Body of pancreas (tissue), 4 donors: ENCODE results near the gene HOXB13.

Experiments used
- POLR2A ChIP-seq, 3 donors: fragments of 450-650 bp; IDR thresholded peaks; one replicate each; pipeline ENCODE4 v1.6.1; 2016; ENCODE audit warnings: antibody characterized with exemption in 3 of 3, mild to moderate bottlenecking in 2 of 3
- TF ChIP-seq, protein P1 (sequence below), 7 experiments: fragments of 450-650 bp in 4 of 7; fragments of 200-600 bp in 3 of 7; sonication (generic) in 3 of 7; IDR thresholded peaks; one replicate each; pipeline ENCODE4 v1.5.1; 2016 to 2019; ENCODE audit warnings: antibody characterized with exemption in 7 of 7

DNA sequence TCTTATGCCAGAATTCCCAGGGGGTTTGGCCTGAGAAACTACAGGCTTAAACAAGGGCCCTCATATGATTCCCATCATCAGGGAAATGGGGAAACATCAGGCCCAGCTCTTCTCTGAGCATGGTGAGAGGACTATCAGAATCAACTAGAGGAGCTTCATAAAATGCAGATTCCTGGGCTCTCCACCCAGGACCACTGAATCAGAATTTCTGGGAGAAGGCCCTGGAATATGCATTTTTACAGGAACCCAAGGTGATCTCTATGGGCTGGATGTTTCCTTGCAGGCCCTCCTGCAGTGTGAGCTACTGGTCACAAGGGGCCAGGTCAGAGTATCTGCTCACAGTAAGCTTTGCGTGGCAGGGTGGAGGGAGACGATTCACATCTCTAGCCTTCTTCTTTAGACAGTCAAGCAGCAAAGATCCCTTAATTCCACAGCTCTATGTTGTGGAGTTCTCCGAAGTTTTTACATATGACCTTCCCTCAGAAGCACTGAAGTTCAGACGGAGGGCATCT, 38.8 kb upstream of the HOXB13 start:
- TF ChIP-seq, protein P1, sequence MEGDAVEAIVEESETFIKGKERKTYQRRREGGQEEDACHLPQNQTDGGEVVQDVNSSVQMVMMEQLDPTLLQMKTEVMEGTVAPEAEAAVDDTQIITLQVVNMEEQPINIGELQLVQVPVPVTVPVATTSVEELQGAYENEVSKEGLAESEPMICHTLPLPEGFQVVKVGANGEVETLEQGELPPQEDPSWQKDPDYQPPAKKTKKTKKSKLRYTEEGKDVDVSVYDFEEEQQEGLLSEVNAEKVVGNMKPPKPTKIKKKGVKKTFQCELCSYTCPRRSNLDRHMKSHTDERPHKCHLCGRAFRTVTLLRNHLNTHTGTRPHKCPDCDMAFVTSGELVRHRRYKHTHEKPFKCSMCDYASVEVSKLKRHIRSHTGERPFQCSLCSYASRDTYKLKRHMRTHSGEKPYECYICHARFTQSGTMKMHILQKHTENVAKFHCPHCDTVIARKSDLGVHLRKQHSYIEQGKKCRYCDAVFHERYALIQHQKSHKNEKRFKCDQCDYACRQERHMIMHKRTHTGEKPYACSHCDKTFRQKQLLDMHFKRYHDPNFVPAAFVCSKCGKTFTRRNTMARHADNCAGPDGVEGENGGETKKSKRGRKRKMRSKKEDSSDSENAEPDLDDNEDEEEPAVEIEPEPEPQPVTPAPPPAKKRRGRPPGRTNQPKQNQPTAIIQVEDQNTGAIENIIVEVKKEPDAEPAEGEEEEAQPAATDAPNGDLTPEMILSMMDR (IDR thresholded peaks at IDR 0.05): no peak
- no peak for TF ChIP-seq POLR2A (IDR thresholded peaks at IDR 0.05)
